ENCODE results near the gene LIN54.
A peak's percentile ranks its signal among the peaks of the same experiment; 100 is the strongest.

Gene LIN54

GRCh38 chr4:82900066-82900410 lies 110.6 kb downstream of the LIN54 start:
- TF ChIP-seq CTCF (IDR thresholded peaks at IDR 0.05; ENCODE audit: insufficient read depth, low read length, poor library complexity, severe bottlenecking) = no peak
- DNase-seq (ENCODE audit: extremely low read depth, insufficient read length) = no peak
- Histone ChIP-seq H3K36me3 (ENCODE audit: control insufficient read depth, insufficient read depth, low read length) (no peaks in the 10 kb centered on the region), H3K27me3 (replicated peaks; ENCODE audit: control insufficient read depth, insufficient read depth, low read length) (no peaks in the 10 kb centered on the region), H3K4me3 (replicated peaks; ENCODE audit: low read depth, low read length) (peak overlapping the region; percentile 93)

- no peaks in the 10 kb centered on the region for H3K27me3 ChIP-seq (replicated peaks; ENCODE audit: control insufficient read depth, insufficient read depth, low read length)
- H3K36me3 ChIP-seq (ENCODE audit: control insufficient read depth, insufficient read depth, low read length) = no peaks in the 10 kb centered on the region
- no peak for DNase-seq (ENCODE audit: extremely low read depth, insufficient read length)
- TF ChIP-seq CTCF (IDR thresholded peaks at IDR 0.05; ENCODE audit: insufficient read depth, low read length, poor library complexity, severe bottlenecking) = no peak
- peak overlapping the region; percentile 93 for H3K4me3 ChIP-seq (replicated peaks; ENCODE audit: low read depth, low read length)
Measured at GRCh38 chr4:82899374-82900065, 111.1 kb downstream of the LIN54 start.

GRCh38 chr4:82898322-82899243 lies 112.0 kb downstream of the LIN54 start:
- Histone ChIP-seq H3K27me3 (replicated peaks; ENCODE audit: control insufficient read depth, insufficient read depth, low read length) (no peaks in the 10 kb centered on the region), H3K36me3 (ENCODE audit: control insufficient read depth, insufficient read depth, low read length) (no peaks in the 10 kb centered on the region; the same call in none of the 2 replicates), H3K4me3 (replicated peaks; ENCODE audit: low read depth, low read length) (peak overlapping the region; percentile 93)
- TF ChIP-seq CTCF (IDR thresholded peaks at IDR 0.05; ENCODE audit: insufficient read depth, low read length, poor library complexity, severe bottlenecking) = peak; percentile 56
- no peak for DNase-seq (ENCODE audit: extremely low read depth, insufficient read length)

GRCh38 chr4:82896755-82897154 lies 113.9 kb downstream of the LIN54 start:
- Histone ChIP-seq H3K36me3 (ENCODE audit: control insufficient read depth, insufficient read depth, low read length) (no peaks in the 10 kb centered on the region; the same call in none of the 2 replicates), H3K27me3 (replicated peaks; ENCODE audit: control insufficient read depth, insufficient read depth, low read length) (no peaks in the 10 kb centered on the region), H3K4me3 (replicated peaks; ENCODE audit: low read depth, low read length) (no peak overlapping the region)
- DNase-seq (ENCODE audit: extremely low read depth, insufficient read length) = no peak
- TF ChIP-seq CTCF (IDR thresholded peaks at IDR 0.05; ENCODE audit: insufficient read depth, low read length, poor library complexity, severe bottlenecking) = no peak

- DNase-seq (ENCODE audit: extremely low read depth, insufficient read length) = no peak
- H3K36me3 ChIP-seq (ENCODE audit: control insufficient read depth, insufficient read depth, low read length) = no peaks in the 10 kb centered on the region; the same call in none of the 2 replicates
Measured at GRCh38 chr4:82893942-82894341, 116.7 kb downstream of the LIN54 start.

More at GRCh38 chr4:82893942-82894341, 116.7 kb downstream of the LIN54 start:
- Histone ChIP-seq H3K27me3 (replicated peaks; ENCODE audit: control insufficient read depth, insufficient read depth, low read length) (no peaks in the 10 kb centered on the region), H3K4me3 (replicated peaks; ENCODE audit: low read depth, low read length) (no peak overlapping the region)
- no peak for TF ChIP-seq CTCF (IDR thresholded peaks at IDR 0.05; ENCODE audit: insufficient read depth, low read length, poor library complexity, severe bottlenecking)

Measured in GM06990 (cell line).